ENCODE measurements around the gene BACH2. TPM values are rescaled to one million over a fixed set of nuclear protein-coding genes. Genes with fewer than 3 reads are reported as not detected.

BACH2 gene
- total and polyA plus RNA-seq, 2 of the 4 experiments (the other 2 are of a cell fraction): 1.3 to 1.4 TPM

DNA sequence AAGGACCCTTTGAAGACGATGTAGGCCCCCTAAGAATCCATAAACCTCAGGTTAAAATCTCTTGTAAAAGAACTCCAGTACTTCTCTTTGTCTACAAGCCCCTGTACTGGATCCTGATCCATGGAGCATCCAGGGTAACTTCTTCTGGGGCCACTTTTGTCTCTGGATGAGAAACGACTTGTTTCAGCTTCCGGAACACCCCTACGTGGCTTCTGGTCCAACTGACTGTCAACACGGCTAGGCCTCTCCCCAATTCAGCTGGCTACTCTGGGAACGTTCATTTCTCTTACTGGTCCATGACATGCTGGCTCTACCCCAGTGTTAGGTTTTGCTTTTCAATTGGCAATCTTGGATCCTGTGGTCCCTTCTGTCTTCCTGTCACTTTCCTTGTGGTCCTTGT is 198.0 kb downstream of the BACH2 start:
- 20% methylated on average over 2 of the region's 6 CpGs; no CpG with 5 or more reads in 1 of the 2 experiments for WGBS, 2 experiments (ENCODE audit: extremely low coverage in 2 of 2, insufficient read length in 1 of 2)
- in situ Hi-C loops (cut with MboI; ENCODE audit: low sequenced_read_pairs): loop anchor here (10.0 kb wide), 2 partner anchors 124 to 196 kb away; partner anchors contain the start of gene BACH2
- POLR2A ChIA-PET (ENCODE audit: unreplicated experiment): interaction anchor here (0.5 to 0.6 kb wide), 2 partner anchors 105 to 316 kb away, joined by 5 to 6 read pairs; no protein-coding TSS in a partner anchor

More for the DNA sequence above, 198.0 kb downstream of the BACH2 start:
- H4K8ac ChIP-seq (ENCODE audit: low read depth in 2 of 2, low read length in 2 of 2): peak overlapping the region; percentile 79 to 89
- H2AK5ac ChIP-seq (ENCODE audit: low read depth, low read length): peak overlapping the region; percentile 84
- no peaks in the 10 kb centered on the region for H3K9me3 ChIP-seq (ENCODE audit: control insufficient read depth, insufficient read depth, low read length)
- H3K4ac ChIP-seq (ENCODE audit: low read depth, low read length): peak overlapping the region; percentile 86
- no peak overlapping the region for H3K9ac ChIP-seq (ENCODE audit: low read depth, low read length)
- peak overlapping the region; percentile 81 for H3K18ac ChIP-seq (ENCODE audit: low read depth, low read length)
- H2BK120ac ChIP-seq (ENCODE audit: low read depth, low read length): peak overlapping the region; percentile 79
- peak overlapping the region; percentile 70; the same call in 1 of the 2 replicates for H3K27ac ChIP-seq (ENCODE audit: insufficient read depth, low read length)
- no peak for TF ChIP-seq RAD21 (IDR thresholded peaks at IDR 0.05; ENCODE audit: low read length)
- no peak overlapping the region for H3K4me2 ChIP-seq (ENCODE audit: low read depth, low read length)
- peak overlapping the region; percentile 16; the same call in 1 of the 2 replicates for H3K23ac ChIP-seq (ENCODE audit: low read depth, low read length)
- peak overlapping the region; percentile 54 for H2AFZ ChIP-seq (replicated peaks; ENCODE audit: low read length, poor library complexity)
- H2BK5ac ChIP-seq (ENCODE audit: low read depth, low read length, poor library complexity, severe bottlenecking): peak overlapping the region; percentile 51
- no peak for DNase-seq
- no peaks in the 10 kb centered on the region for H4K20me1 ChIP-seq (ENCODE audit: insufficient read depth, low read length)
- no peaks in the 10 kb centered on the region for H3K36me3 ChIP-seq (ENCODE audit: control insufficient read depth, insufficient read depth, low read length)
- peak overlapping the region; percentile 89 for H4K5ac ChIP-seq (ENCODE audit: low read depth, low read length)
- no peaks in the 10 kb centered on the region for H3K27me3 ChIP-seq (ENCODE audit: control insufficient read depth, insufficient read depth, low read length)
- peaks cover 18% of the 10 kb centered on the region for H3K9me1 ChIP-seq (ENCODE audit: insufficient read depth, low read length)
- H4K91ac ChIP-seq (ENCODE audit: insufficient read depth, low read depth, low read length): peak overlapping the region; percentile 85
- intact Hi-C loops (cut with micrococcal nuclease) (loop anchor here (1.0 to 5.0 kb wide), 7 partner anchors 79 to 379 kb away; partner anchors contain the start of gene BACH2), dilution Hi-C loops (cut with HindIII; ENCODE audit: low sequenced_read_pairs, unreplicated experiment) (no loop called here)
- H2BK15ac ChIP-seq (ENCODE audit: low read depth, low read length): peak overlapping the region; percentile 97; the same call in 2 of the 3 replicates
- no peaks in the 10 kb centered on the region for H3K79me1 ChIP-seq (ENCODE audit: low read depth in 1 of 2, low read length in 2 of 2)
- peak overlapping the region; percentile 89 for H2BK20ac ChIP-seq (ENCODE audit: low read depth, low read length)
- peak; percentile 7 for ATAC-seq (ENCODE audit: low read depth)
- H3K14ac ChIP-seq (replicated peaks; ENCODE audit: low read depth, low read length): peak overlapping the region; percentile 62; the same call in 1 of the 2 replicates
- H3K4me3 ChIP-seq (ENCODE audit: insufficient read depth, low read depth, low read length): no peak overlapping the region
- H3K56ac ChIP-seq (ENCODE audit: extremely low read depth, insufficient read depth, low read length): 0 out of 2 replicates have a peak overlapping the region, but pooled peaks have one; percentile 14
- no peak overlapping the region for H2AK9ac ChIP-seq (replicated peaks; ENCODE audit: low read depth, low read length, poor library complexity)
- CTCF ChIA-PET: interaction anchor here (0.6 to 1.3 kb wide), 7 partner anchors 7 to 316 kb away, joined by 3 to 8 read pairs (median 3); no protein-coding TSS in a partner anchor
- peaks cover 14% of the 10 kb centered on the region for H3K4me1 ChIP-seq (ENCODE audit: control insufficient read depth, insufficient read depth, low read length)
- no TSS peak for BruUV-seq (replicated peaks)
